PC-3 (cell line): ENCODE results near the gene SBNO2.

ENCODE experiments used
- EZH2phosphoT487 ChIP-seq: fragments of 300-600 bp; sonication (generic); IDR thresholded peaks from 2 replicates; pipeline ENCODE4 v1.6.1; 2018; ENCODE audit warnings: mild to moderate bottlenecking, antibody characterized with exemption, low read length, borderline replicate concordance
- TF ChIP-seq, protein P1 (sequence below): fragments of 300-600 bp; sonication (generic); conservative IDR thresholded peaks from 2 replicates; pipeline ENCODE4 v1.5.1; 2017; ENCODE audit warnings: antibody characterized with exemption, low read depth, mild to moderate bottlenecking, low read length

GRCh38 chr19:1104311-1105007 lies 69.6 kb downstream of the SBNO2 start:
- TF ChIP-seq, protein P1, sequence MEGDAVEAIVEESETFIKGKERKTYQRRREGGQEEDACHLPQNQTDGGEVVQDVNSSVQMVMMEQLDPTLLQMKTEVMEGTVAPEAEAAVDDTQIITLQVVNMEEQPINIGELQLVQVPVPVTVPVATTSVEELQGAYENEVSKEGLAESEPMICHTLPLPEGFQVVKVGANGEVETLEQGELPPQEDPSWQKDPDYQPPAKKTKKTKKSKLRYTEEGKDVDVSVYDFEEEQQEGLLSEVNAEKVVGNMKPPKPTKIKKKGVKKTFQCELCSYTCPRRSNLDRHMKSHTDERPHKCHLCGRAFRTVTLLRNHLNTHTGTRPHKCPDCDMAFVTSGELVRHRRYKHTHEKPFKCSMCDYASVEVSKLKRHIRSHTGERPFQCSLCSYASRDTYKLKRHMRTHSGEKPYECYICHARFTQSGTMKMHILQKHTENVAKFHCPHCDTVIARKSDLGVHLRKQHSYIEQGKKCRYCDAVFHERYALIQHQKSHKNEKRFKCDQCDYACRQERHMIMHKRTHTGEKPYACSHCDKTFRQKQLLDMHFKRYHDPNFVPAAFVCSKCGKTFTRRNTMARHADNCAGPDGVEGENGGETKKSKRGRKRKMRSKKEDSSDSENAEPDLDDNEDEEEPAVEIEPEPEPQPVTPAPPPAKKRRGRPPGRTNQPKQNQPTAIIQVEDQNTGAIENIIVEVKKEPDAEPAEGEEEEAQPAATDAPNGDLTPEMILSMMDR = no peak
- TF ChIP-seq EZH2phosphoT487 = no peak
